Measurements from ENCODE around the gene INHBB.

- TF ChIP-seq POLR2AphosphoS5 (IDR thresholded peaks at IDR 0.05; ENCODE audit: low read depth, low read length) = no peak
- TF ChIP-seq POLR2A (IDR thresholded peaks at IDR 0.05; ENCODE audit: low read depth, low read length) = no peak
Observed at GRCh38 chr2:120392923-120393322, 47.0 kb downstream of the INHBB start.
